ENCODE measurements around the gene PRSS27.

Gene PRSS27

GRCh38 chr16:2713985-2714774, 5.8 kb downstream of the PRSS27 start:
- no peak overlapping the region for H3K4me3 ChIP-seq (ENCODE audit: low read length, poor library complexity, severe bottlenecking)
- H3K9me3 ChIP-seq (ENCODE audit: insufficient read depth, low read depth, low read length), result no peaks in the 10 kb centered on the region
- no peaks in the 10 kb centered on the region for H3K79me2 ChIP-seq (ENCODE audit: insufficient read depth, low read length)
- no peaks in the 10 kb centered on the region for H3K9me2 ChIP-seq (replicated peaks; ENCODE audit: low read depth, low read length)
- H3K9ac ChIP-seq (ENCODE audit: low read depth, low read length, poor library complexity, severe bottlenecking), result no peak overlapping the region
- peaks cover 25% of the 10 kb centered on the region for H3K4me1 ChIP-seq (ENCODE audit: insufficient read depth, low read length, poor library complexity, severe bottlenecking)
- no peak overlapping the region for H3K4me2 ChIP-seq (ENCODE audit: low read depth, low read length, poor library complexity, severe bottlenecking)
- H3K36me3 ChIP-seq (ENCODE audit: insufficient read depth, low read length), result no peaks in the 10 kb centered on the region
- no peaks in the 10 kb centered on the region for H3F3A ChIP-seq (ENCODE audit: low read depth)
- no peaks in the 10 kb centered on the region for H3K27me3 ChIP-seq (ENCODE audit: insufficient read depth, low read length, poor library complexity, severe bottlenecking)
- no peak overlapping the region for H2AFZ ChIP-seq (ENCODE audit: low read length)
- TF ChIP-seq EZH2phosphoT487 (IDR thresholded peaks at IDR 0.05; ENCODE audit: borderline replicate concordance) (no peak), CTCF (conservative IDR thresholded peaks at IDR 0.05; ENCODE audit: low read length) (no peak)
- H4K20me1 ChIP-seq (ENCODE audit: insufficient read depth, low read length, poor library complexity, severe bottlenecking), result no peaks in the 10 kb centered on the region

- H3K9ac ChIP-seq (ENCODE audit: low read depth, low read length, poor library complexity, severe bottlenecking), result no peak overlapping the region
- H2AFZ ChIP-seq (ENCODE audit: low read length), result no peak overlapping the region
- no peaks in the 10 kb centered on the region for H3K9me3 ChIP-seq (ENCODE audit: insufficient read depth, low read depth, low read length)
- no peaks in the 10 kb centered on the region for H3K36me3 ChIP-seq (ENCODE audit: insufficient read depth, low read length)
- no peaks in the 10 kb centered on the region for H3K27me3 ChIP-seq (ENCODE audit: insufficient read depth, low read length, poor library complexity, severe bottlenecking)
- no peaks in the 10 kb centered on the region for H3K9me2 ChIP-seq (replicated peaks; ENCODE audit: low read depth, low read length)
- no peak overlapping the region for H3K4me2 ChIP-seq (ENCODE audit: low read depth, low read length, poor library complexity, severe bottlenecking)
- no peaks in the 10 kb centered on the region for H4K20me1 ChIP-seq (ENCODE audit: insufficient read depth, low read length, poor library complexity, severe bottlenecking)
- no peaks in the 10 kb centered on the region for H3F3A ChIP-seq (ENCODE audit: low read depth)
- H3K79me2 ChIP-seq (ENCODE audit: insufficient read depth, low read length), result no peaks in the 10 kb centered on the region
- H3K4me3 ChIP-seq (ENCODE audit: low read length, poor library complexity, severe bottlenecking), result no peak overlapping the region
- peaks cover 19% of the 10 kb centered on the region for H3K4me1 ChIP-seq (ENCODE audit: insufficient read depth, low read length, poor library complexity, severe bottlenecking)
- TF ChIP-seq EZH2phosphoT487 (IDR thresholded peaks at IDR 0.05; ENCODE audit: borderline replicate concordance) (no peak), CTCF (conservative IDR thresholded peaks at IDR 0.05; ENCODE audit: low read length) (no peak)
These were observed 6.5 kb downstream of the PRSS27 start for GRCh38 chr16:2713523-2713922.

GRCh38 chr16:2712546-2712945, 7.5 kb downstream of the PRSS27 start:
- Histone ChIP-seq H3K9me3 (ENCODE audit: insufficient read depth, low read depth, low read length) (no peaks in the 10 kb centered on the region), H3K4me1 (ENCODE audit: insufficient read depth, low read length, poor library complexity, severe bottlenecking) (peaks cover 13% of the 10 kb centered on the region), H3K9me2 (replicated peaks; ENCODE audit: low read depth, low read length) (no peaks in the 10 kb centered on the region), H3K4me2 (ENCODE audit: low read depth, low read length, poor library complexity, severe bottlenecking) (no peak overlapping the region), H3K4me3 (ENCODE audit: low read length, poor library complexity, severe bottlenecking) (no peak overlapping the region), H2AFZ (ENCODE audit: low read length) (no peak overlapping the region), H3K79me2 (ENCODE audit: insufficient read depth, low read length) (no peaks in the 10 kb centered on the region), H4K20me1 (ENCODE audit: insufficient read depth, low read length, poor library complexity, severe bottlenecking) (no peaks in the 10 kb centered on the region), H3K9ac (ENCODE audit: low read depth, low read length, poor library complexity, severe bottlenecking) (no peak overlapping the region), H3K27me3 (ENCODE audit: insufficient read depth, low read length, poor library complexity, severe bottlenecking) (no peaks in the 10 kb centered on the region), H3F3A (ENCODE audit: low read depth) (no peaks in the 10 kb centered on the region), H3K36me3 (ENCODE audit: insufficient read depth, low read length) (no peaks in the 10 kb centered on the region)
- TF ChIP-seq CTCF (conservative IDR thresholded peaks at IDR 0.05; ENCODE audit: low read length) (no peak), EZH2phosphoT487 (IDR thresholded peaks at IDR 0.05; ENCODE audit: borderline replicate concordance) (no peak)

All from Loucy (cell line).